Stimulated activated naive CD4-positive, alpha-beta T cell treated with Interleukin-2 at 50 U/mL for 16 hours (primary cell): ENCODE data around the gene PHOSPHO1.

Experiments used
- DNase-seq: peaks from one replicate; lab custom pipeline; 2025; lab: John Stamatoyannopoulos, UW

The PHOSPHO1 gene

DNA sequence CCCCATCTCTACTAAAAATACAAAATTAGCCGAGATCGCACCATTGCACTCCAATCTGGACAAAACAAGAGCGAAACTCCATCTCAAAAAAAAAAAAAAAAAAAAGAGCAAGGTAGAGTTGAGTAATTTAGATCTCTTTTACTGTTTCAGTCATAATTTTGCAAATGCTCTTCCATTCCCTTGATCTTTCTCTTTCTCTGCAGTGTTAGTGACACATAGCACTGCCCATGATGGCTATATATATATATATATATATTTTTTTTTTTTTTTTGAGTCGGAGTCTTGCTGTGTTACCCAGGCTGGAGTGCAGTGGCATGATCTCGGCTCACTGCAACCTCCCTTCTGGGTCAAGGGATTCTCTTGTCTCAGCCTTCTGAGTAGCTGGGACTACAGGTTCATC, 12.2 kb upstream of the PHOSPHO1 start:
- DNase-seq = no peak

DNA sequence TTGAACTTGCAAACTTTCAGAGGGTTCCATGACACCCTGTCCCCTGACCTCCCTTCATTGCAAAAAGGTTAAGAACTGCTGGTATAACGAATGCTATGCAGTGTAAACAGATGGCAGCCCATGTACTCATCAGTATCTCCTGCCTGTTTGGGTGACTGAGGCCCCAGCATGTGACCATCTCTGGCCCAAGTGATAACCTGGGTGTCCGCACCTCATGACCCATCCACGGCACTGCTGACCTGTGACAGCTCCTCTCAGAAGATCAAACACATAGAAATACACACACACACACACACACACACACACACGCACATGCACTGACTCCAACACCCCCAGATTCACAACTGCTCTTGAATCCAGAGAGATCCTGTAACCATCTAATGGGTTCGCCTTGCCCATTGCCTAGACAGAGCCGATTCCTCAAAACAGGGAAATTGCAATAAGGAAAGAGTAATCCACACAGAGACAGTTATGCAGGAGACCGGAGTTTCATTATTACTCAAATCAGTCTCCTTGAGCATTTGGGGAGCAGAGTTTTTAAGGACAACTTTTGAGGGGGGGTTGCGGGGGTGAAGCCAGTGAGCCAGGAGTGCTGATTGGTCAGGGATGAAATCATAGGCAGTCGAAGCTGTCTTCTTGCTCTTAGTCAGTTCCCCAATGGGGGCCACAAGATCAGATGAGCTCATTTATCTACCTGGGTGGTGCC, 11.3 kb upstream of the PHOSPHO1 start:
- no peak for DNase-seq

DNA sequence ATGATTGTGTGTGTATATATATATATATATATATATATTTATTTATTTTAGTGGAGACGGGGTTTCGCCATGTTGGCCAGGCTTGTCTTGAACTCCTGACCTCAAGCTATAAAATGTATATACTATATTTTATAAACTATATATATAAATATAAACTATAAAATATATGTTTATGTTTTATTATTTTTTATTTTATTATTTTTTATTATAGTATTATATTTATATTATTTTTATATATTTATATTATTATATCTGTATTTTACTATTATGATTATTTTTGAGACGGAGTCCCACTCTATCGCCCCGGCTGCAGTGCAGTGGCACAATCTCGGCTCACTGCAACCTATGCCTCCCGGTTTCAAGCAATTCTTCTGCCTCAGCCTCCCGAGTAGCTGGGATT, 10.5 kb upstream of the PHOSPHO1 start:
- no peak for DNase-seq

DNA sequence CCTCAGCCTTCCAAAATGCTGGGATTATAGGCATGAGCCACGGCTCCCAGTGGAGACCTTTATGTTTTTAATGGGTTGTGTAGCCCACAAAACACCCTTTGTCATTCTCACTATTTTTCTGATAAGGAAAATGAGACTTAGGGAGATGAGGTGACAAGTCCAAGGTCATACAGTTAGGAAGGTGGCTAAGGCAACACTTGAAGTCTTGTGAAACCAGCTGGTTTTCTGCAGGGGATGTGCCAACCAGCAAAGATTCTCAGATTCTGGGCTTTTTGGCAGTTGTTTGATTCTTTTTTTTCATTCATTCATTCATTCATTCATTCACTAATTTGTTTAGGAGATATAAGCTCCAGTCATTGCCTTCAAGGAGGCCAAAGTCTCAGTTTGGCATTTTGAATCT, 10.0 kb upstream of the PHOSPHO1 start:
- DNase-seq = no peak

DNA sequence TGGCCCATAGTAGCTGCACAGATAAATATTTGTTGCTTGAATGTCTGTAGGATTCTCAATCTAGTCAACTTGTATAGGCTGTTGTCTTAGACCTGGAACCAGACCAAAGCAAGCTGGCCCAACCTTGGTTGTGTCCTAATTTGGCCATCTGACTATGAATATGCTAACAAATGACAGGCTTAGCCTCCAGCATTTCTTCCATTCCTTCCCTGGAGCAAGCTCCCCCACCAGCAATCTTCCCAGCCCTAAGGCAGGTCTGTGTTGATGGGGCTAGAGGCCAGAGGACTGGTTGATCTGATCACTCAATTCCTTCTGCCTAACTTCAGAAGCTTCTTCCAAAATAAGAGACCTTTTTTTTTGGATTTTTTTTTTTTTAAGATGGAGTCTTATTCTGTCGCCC, 9.4 kb upstream of the PHOSPHO1 start:
- no peak for DNase-seq

DNA sequence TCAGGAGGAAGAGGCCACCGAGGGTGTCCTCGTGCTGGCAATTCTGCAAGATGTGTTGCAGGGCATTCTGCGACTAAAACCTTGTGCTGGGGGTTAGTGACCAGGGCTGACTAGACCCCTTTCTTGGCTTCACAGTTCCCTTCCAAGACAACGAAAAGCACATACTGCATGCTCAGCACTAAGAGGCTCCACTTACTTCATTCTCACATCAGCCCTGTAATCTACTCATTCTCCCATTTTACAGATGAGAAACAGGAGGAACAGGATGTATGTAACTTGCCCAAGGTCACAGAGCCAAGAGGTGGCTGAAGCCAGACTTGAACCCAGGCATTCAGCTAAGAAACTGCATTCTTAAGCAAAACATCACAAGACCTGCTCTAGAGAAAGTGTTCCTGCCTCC, 5.3 kb upstream of the PHOSPHO1 start:
- no peak for DNase-seq

DNA sequence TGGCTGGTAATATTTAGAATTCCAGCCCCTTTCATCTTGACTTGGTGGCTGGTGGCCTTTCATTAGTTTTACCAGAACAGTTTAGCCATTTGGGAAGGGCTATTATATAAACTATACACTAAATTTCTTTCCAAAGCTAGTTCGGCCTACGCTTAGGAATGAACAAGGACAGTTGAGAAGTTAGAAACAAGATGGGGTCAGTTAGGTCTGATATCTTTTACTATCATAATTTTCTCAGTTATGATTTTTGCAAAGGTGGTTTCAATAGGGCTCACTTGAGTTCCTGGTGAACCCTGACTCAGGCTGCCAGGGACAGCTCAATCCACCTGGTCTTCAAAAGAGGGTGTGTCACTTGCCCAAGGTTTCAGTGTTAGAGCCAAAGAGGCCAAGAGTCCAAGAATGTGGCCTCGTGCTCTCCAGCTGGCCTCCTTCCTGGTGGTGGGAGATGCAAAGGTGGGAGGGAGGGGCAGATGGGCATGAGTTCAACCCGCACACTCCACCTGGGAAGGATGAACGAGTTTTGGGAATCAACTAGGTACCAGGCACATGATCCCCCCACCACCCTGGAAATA, 4.0 kb upstream of the PHOSPHO1 start:
- no peak for DNase-seq

DNA sequence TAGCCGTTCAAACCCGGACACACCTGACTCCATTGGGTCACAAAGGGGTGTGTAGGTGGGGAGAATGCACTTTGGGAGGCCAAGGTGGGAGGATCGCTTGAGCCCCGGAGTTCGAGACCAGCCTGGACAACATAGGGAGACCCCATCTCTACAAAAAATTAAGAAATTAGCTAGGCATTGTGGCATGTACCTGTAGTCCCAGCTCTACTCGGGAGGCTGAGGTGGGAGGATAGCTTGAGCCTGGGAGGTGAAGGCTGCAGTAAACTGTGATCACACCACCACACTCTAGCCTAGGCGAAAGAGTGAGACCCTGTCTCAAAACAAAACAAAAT, 942 bp upstream of the PHOSPHO1 start:
- DNase-seq = no peak

DNA sequence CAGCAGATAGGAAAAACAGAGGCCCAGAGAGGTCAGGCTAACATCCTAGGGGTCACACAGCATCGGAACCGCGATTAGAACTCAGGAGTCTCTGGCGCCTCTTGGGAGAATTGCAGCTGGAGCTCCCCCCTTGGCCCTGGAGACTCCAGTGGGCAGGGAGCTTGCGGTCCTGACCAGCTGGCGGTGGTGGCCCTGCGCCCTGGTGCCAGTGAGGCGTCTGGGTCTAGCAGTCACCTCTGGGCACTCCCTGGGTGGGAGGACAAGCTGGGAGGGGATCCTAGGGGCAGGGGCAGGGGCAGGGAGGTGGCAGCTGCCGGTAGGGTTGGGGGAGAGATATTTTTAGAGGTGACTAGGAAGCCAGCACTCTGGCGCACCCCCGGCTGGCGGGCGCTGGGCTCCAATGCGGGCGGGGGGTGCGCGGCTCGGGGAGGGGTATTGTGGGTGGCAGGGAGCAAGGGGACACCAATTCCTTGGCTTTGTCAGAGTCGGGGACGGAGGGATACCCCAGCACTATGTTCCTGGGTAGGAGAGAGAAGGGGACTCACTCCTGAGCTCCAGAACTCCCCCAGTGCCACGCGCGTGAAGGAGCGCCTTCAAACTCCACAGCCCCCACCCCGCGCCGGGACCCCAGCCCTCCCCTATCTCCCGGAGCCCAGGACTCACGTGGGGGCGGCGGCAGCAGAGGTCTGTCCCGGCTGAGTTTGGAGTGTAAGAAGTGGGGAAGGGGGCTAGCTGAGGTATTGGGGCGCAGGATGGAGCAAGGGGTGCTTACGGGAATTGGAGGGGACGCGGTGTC, 584 bp downstream of the PHOSPHO1 start:
- DNase-seq = no peak

DNA sequence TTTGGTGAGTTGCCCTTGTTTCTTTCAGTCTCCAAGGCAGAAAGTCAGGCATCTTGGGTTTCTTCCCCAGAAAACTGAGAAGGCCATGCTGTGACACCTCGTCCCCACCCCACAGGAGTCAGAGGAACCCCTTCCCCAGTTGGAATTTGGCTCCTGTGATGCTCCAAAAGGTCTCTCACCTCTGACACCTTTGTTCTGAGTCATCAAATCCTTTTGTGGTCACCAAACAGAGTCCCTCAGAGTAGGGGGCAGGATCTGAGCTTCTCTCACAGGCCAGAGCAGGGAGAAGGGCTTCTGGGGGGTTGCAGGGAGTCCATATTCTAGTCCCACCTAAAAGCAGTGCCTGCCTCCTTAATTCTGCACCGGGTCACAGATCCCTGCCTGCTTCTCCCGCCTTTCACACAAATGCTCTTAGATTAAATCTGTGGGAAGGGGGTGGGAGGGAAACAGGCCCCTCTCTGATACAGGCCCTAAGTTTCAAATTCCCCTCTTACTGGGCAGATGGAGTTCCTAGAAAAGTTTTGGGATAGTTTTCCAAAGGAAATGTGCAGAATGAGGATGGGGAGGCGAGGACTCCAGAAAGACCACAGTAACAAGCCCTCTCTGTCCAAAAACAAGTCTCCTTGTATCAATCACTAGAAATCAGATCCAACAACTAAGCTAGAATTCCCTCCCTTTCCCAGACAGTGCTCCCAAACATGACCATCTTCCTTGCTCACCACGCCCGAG, 1.3 kb downstream of the PHOSPHO1 start:
- DNase-seq = no peak

DNA sequence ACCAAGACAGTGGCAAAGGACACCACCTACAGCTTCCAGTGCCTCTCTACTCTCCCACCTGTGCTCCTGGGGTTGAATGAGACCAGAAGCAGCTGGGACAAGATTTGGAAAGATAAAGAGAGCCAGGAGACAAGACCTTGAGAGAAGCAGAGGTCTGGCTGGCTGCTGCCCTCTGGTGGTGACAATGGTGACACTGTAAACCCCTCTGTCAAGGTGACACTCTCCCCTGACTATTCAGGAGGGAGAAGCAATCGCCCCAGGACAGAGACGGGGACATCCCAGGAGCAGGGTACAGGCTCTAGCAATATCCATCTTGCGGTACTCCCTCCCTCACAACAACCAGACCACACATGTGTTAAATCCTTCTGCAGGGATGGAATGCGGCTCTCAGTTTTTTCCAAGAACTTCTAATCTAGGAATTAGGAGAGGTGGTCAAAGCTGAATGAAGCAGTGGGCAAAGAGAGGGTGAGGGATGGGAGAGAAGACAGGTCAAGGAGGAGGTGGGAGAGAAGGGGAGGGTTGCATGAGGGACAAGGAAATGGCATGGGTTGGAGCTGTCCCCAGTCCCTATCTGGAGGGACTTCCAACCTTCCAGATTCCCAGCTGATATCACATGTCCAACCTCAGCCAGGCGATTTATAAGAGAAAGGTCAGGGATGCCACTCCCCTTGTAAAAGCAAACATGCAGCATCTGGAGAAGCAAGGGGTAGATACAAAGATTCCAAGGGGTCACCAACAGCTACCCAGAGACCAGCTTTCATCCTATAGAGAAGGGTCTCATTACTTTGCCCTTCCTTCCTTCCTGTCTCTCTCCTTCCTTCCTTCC, 2.9 kb downstream of the PHOSPHO1 start:
- peak; percentile 71 for DNase-seq

DNA sequence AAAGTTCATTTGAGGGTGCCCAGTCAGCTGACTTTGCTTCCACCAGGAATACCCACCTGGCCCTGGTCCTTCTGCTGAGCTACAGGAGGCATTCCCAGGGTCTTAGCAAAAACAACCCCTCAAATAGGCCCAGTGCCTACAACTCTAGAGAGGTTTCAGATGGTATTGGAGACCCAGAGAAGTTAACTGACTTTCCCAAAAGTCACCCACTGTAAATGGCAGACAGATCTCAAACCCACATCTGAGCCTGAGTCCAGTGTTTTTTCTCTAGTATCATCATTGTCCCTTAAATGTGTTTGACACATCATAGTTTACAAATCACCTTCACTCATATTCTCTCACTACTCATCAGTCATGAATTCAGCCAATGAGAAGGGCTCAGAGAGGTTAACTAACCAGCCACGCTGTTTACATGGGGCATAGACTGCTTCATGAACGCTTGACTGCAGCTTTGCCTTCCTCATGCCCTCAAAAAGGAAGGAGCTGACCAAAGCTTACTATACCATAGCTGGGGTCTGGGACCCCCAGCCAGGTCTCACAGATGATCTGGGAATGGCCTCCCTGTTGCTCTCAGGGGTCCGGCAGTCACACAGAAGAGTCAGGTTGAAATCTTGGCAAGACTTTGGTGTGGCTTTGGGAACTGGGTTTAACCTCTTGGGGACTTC, 3.7 kb downstream of the PHOSPHO1 start:
- DNase-seq = no peak

DNA sequence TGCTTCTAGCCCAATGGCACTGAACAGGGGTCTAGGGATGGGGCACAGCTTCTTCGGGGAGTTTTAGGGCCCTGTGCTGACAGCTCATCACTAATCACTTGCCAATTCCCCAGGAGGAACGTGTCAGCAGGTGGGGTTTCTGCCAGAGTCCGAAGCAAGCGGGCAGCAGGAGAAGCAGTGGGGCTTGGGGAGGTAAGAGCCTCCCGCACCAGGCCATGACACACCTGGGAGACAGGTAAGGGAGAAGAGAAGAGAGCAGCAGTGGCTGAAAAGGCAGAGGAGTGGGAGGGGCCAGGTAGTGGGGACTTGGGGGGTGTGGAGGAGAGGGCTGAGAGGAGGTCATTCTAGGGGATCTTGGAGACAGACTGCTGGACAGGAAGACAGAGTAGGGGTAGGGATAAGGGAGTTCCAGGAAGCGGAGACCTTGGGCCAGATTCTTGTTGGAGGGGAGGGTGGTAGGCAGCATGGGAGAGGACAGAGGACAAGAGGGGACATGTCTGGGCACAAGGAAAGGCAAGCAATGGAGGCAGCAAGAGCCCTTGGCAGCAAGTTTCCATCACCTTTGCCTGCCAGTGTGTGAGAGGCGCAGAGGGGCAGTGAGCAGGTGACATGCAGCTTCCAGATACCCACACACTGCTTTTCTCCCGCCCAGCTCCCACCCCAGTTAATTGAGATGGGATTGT, 4.9 kb downstream of the PHOSPHO1 start:
- DNase-seq = no peak

DNA sequence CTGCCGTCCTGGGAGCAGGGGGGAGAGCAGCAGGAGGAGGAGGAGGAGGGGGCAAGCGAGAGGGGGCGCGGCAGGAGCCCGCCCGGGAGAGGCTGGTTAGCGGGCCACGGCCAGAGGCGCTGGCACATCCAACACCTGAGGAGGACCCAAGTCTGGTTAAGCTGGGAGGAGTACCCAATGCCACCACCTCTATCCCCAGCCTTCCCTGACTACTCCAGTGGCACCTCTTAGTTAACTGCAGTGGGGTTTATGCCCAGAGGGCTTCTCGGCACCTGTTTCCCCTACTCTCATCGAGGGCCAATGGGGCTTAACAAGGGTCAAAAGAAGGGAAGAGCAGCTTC, 5.6 kb downstream of the PHOSPHO1 start:
- DNase-seq = no peak

DNA sequence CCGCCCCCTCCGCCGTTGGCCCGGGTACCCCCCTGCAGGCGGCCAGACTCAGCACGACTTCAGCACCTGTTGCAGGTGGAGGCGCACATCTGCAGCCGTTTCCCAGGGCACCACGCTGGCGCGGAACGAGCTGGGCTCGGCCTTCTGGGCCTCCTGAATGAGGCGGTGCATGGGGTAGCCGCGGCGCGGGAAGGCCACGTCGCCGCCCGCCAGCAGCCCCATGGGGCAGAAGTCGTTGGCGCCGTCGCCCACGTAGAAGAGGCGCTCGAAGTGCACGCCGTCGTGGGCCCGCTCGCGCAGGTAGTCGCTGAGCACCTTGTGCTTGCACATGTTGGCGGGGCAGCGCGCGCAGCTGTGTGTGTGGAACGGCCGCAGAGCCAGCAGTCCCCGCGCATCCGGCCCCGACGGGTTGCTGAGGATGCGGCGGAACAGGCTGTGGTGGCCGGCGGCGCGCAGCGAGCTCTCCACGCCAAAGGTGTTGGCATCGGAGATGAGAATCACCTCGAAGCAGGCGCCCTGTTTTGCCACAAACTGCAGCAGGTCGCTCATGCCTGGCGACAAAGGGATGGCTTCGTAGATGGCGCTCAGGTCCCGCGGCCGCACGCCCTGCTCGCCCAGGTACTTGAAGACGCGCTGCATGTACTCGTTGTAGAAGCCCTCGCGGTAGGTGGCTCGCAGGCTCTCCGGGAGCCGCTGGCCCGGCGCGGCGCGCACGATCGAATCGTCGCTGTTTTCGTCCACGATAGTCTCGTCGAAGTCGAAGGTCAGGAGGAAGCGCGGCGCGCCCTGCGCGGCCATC, 6.2 kb downstream of the PHOSPHO1 start:
- peak; percentile 24 for DNase-seq

DNA sequence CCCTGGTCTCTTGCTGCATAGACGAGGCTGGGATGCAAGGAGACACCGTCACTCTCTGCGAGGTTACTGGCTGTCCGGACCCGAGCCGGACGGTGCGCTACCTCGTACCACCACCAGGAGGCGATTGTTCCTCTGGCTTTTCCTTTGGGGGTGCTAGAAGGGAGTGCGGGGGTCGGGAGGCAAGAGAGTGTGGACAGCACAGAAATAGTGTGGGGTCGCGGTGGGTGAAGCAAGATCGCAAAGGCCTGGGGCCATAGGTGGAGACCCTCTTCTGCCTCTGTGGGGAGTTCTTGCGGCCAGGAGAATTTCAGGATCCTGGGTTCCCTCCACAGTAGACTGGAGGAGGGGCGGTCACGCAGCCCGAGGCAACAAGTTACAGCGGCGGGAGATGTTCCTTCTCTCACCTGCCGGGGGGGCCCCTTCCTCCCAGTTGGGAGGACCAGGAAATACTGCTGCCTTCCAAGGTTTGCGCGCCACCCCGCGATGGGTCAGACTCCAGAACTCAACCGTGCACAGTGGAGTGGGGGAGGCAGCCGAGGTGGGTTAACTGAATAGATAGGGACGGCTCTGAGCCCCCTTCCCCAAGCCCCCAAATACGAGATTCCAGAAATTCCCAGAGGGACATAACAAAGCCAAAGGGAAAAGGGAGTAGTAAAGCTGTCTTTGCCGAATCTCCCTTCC, 6.9 kb downstream of the PHOSPHO1 start:
- DNase-seq = peak; percentile 61

DNA sequence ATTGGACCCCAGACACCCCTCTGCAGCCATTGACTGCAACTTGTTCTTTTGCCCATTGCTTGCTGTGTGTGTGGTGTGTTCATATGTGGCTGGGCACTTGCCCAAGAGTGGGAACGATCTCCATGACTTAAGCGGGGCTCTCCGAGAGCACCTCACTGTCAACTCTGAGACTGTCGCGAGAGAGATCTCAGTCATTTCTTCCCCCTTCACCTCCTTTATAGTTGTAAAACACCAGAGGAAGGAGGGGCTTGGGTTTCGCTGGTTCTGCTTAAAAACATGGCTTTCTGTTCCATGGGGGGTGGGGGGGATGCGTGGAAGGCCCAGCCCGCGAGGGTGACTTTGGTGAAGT, 7.4 kb downstream of the PHOSPHO1 start:
- no peak for DNase-seq

DNA sequence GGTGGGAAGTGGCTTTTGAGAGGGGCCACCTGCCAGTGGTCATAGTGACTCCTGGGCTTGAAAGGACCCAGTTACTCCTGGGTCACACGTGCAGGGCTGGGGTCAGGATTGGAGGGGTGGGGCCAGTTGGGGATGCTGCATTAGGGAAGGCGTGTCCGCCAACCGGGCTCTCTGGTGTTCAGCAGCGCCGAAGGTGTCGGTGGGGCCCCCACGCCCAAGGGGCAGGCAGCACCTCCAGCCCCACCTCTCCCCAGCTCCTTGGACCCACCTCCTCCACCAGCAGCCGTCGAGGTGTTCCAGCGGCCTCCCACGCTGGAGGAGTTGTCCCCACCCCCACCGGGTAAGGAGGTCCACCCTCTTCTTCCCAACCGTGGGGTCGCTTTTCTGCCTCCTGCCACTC, 10.6 kb downstream of the PHOSPHO1 start:
- no peak for DNase-seq
